MG63 (cell line): ENCODE measurements around the gene PHLDB3. TPM values are rescaled to one million over a fixed set of nuclear protein-coding genes. Genes with fewer than 3 reads are reported as not detected.
A peak's percentile ranks its signal among the peaks of the same experiment; 100 is the strongest.
"Not testable (repeated sequence)": the region's sequence is repeated elsewhere in the genome, so short reads cannot be mapped to it uniquely, and the experiment has no call there.

Source experiments
- DNase-seq: peaks from one replicate; pipeline ENCODE4 v3.0.0-alpha.2; 2020
- H3K27me3 ChIP-seq: fragments of 250-450 bp; sonication (Bioruptor Pico); 2 replicates; pipeline ENCODE4 v1.5.1; 2020; ENCODE audit warnings: mild to moderate bottlenecking, moderate library complexity
- H3K36me3 ChIP-seq: fragments of 250-450 bp; sonication (Bioruptor Pico); 2 replicates; pipeline ENCODE4 v1.5.1; 2020; ENCODE audit warnings: mild to moderate bottlenecking, moderate library complexity
- H3K4me3 ChIP-seq: fragments of 250-450 bp; sonication (Bioruptor Pico); 2 replicates; pipeline ENCODE4 v1.5.1; 2020; ENCODE audit warnings: mild to moderate bottlenecking, moderate library complexity
- H3K9me3 ChIP-seq: fragments of 250-450 bp; sonication (Bioruptor Pico); 2 replicates; pipeline ENCODE4 v1.5.1; 2020; ENCODE audit warnings: mild to moderate bottlenecking, moderate library complexity
- total RNA-seq: library from RNA; depleted of rRNA; stranded (reverse); fragments of >200 nt; shearing (Covaris generic); gene quantifications from 2 replicates; pipeline ENCODE4 v1.2.3, GENCODE V29; 2014; ENCODE audit warnings: low replicate concordance; rRNA removed

PHLDB3 gene
- total RNA-seq: 3.5 and 10.5 TPM in 2 replicates

DNA sequence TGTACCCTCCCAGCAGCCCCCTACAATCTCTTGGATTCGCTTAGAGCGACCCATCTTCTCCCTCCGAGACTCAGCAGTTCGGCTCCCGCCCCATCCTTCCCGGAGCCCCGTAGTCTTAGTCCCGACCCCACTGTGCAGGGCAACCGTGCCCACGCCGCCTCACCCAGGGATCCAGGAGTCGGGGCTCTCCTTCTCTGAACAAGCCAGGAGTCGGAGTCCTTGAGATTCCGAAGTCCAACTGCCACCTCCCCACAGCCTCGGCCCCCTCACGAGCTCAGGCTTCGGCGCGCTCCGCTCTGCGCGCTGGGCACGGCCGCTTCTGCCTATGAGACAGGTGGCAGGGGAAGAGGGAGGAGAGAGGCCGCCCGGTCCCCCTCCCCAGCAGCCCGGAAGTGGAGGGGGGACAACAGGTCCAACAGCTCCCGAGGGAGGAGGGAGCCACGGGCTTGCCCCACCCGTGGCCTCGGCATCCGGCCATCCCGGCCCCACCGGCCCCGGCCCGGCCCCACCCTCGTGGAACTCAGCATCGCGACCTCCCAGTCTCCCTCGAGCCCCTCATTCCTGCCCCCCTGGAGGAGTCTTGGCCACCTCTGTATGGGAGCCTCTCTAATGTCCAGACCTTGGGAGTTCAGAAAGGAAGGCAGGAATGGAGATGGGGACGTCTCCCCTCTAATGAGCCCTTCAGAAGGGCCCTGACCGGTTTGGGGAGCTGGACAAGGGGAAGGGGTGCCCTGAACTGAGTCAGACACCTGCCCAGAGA, at the start of gene PHLDB3:
PHLDB3 (minus strand) TSS at position 321 of the 760 bp plus-strand sequence. CDS start 628 bp downstream, outside the sequence.
- Histone ChIP-seq H3K36me3 (peaks cover 15% of the 10 kb centered on the region), H3K27me3 (no peaks in the 10 kb centered on the region), H3K9me3 (no peaks in the 10 kb centered on the region), H3K4me3 (peak within 1 kb of the TSS; percentile 83)
- peak; percentile 26 for DNase-seq

DNA sequence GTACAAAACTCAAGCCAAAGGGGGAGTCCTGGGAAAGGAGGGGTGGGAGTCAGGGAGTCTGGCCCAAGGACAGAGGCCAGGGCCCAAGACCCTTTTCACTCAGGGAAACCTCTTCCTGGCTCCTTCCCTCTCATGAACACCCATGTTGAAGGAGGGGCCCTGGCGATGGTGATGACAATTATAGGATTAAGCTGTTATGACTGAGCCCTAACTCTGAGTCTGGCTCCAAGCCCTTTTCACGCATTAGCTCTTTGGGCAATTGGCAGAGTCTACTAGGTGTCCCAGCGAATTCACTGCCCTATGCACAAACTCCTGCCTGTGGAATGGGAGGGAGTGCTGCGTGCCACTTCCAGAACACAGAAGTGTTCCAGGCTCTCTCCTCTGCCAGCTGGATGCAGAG, 49.1 kb upstream of the PHLDB3 start:
- Histone ChIP-seq H3K36me3 (peaks cover 71% of the 10 kb centered on the region), H3K9me3 (no peaks in the 10 kb centered on the region), H3K4me3 (no peak overlapping the region), H3K27me3 (no peaks in the 10 kb centered on the region)
- DNase-seq: no peak

DNA sequence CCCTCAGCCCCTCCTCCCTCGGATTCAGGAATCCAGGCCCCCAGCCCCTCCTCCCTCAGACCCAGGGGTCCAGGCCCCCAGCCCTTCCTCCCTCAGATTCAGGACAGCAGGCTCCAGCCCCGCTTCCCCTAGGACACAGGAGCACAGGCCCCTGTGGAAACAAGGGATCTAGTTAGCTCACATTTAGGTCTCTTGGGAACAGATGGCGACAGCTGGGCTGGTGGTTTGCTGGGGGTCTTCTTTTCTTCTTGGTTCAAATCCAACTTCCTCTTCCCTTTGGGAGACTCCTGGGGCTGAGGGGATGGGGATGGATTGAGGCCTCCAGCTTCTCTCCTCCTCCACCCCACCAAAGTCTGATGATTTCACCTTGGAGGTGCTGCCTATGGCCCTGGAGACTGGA, 48.1 kb upstream of the PHLDB3 start:
- Histone ChIP-seq H3K4me3 (no peak overlapping the region), H3K9me3 (no peaks in the 10 kb centered on the region), H3K27me3 (no peaks in the 10 kb centered on the region), H3K36me3 (peaks cover 64% of the 10 kb centered on the region)
- no peak for DNase-seq

DNA sequence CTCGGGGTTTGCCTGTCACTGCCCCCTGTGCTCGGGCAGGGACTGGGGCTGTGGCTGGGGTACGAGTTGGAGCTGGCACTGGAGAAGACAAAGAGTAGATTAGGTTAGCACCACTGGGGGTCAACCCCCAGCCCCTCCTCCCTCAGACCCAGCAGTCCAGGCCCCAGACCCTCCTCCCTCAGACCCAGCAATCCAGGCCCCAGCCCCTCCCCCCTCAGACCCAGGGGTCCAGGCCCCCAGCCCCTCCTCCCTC, 47.6 kb upstream of the PHLDB3 start:
- H3K9me3 ChIP-seq: no peaks in the 10 kb centered on the region
- no peak overlapping the region for H3K4me3 ChIP-seq
- H3K27me3 ChIP-seq: no peaks in the 10 kb centered on the region
- DNase-seq: no peak
- peaks cover 62% of the 10 kb centered on the region for H3K36me3 ChIP-seq

DNA sequence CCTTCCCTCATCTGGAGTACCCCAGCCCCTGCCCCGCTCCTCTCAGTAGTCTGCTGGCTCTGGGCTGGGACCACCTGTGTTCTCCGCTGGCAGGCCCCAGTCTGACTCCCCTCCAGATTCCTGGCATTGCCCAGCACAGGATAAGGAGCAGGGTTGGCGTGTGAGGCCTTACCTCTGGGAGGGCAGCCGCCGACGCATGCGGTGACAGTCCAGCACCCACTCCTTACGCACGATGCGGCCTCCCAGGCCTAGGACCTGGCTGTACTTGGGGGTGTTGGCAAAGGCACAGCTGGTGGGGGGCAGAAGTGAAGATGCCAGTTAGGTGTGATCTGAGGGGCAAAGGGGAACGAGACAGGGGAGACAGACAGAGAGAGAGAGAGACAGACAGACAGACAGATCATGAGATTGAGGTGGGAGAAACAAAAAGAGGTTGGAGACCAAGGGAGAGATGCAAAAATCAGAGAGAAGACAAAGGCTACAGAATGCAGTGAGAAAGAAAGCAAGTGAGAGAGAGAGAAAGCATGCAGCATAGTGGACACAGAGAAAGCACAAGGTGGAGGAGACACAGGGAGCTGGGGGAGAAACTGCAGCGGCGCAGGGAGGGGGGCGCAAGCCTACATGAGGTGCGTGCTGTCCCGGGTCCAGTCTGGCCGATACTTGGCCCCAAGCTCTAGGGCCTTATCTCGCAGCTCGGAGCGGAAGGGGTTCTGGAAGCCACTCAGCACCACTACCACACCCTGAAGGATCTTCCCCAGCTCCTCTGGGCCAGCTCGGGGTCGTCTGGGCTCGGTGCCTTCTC, 47.1 kb upstream of the PHLDB3 start:
- Histone ChIP-seq H3K27me3 (no peaks in the 10 kb centered on the region), H3K9me3 (no peaks in the 10 kb centered on the region), H3K4me3 (no peak overlapping the region), H3K36me3 (peaks cover 58% of the 10 kb centered on the region)
- no peak for DNase-seq

DNA sequence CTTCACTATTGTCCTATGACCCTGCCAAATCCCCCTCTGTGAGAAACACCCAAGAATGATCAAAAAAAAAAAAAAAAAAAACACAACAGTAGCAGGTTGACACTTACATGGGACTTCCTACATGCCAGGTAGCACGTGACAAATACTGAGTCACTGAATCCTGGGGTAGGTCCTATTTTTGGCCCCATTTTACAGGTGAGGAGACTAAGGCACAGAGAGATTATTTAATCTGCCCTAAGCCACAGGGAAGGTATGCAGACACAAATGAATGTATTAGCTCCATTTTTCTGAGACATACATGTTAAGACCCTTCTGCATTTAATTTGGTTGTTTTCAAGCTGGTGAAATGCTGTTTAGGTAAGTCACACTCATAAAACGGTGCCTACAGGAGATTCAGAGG, 44.2 kb upstream of the PHLDB3 start:
- Histone ChIP-seq H3K27me3 (no peaks in the 10 kb centered on the region), H3K9me3 (no peaks in the 10 kb centered on the region), H3K4me3 (no peak overlapping the region), H3K36me3 (peaks cover 47% of the 10 kb centered on the region)
- DNase-seq: no peak

DNA sequence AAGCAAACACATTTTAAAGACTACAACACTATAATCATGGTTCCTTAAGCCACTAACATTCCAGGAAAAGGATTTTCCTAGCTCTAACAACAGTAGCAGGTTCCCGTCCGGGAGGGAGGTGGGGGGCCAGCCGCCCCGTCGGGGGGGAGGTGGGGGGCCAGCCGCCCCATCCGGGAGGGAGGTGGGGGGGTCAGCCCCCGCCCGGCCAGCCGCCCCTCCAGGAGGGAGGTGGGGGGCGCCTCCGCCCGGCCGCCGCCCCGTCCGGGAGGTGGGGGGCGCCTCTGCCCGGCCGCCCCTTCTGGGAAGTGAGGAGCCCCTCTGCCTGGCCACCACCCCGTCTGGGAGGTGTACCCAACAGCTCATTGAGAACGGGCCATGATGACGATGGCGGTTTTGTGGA, 43.4 kb upstream of the PHLDB3 start:
- not testable (repeated sequence) for H3K27me3 ChIP-seq, DNase-seq, H3K9me3 ChIP-seq, H3K4me3 ChIP-seq
- H3K36me3 ChIP-seq: peaks cover 47% of the 10 kb centered on the region

DNA sequence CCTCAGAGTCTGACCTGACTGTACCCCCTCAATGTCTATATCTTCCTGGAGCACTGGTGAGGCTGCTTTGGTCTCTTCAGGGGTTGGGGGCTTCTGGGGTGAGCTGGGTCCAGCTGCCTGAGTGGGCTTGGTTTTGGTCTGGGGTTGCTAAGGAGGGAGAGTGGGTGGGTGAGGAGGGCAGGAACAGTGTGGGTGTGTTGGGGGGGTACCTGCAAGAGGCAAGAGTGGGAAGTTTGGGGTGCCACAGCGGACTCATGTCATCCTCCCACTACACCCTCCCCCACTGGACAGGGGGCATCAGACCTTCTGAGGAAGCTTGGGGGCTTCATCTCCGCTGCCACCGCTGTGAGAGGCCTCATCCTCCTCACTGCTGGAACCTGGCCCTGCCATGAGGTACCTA, 42.0 kb upstream of the PHLDB3 start:
- no peak overlapping the region for H3K4me3 ChIP-seq
- no peak for DNase-seq
- peaks cover 49% of the 10 kb centered on the region for H3K36me3 ChIP-seq
- no peaks in the 10 kb centered on the region for H3K27me3 ChIP-seq
- H3K9me3 ChIP-seq: no peaks in the 10 kb centered on the region

DNA sequence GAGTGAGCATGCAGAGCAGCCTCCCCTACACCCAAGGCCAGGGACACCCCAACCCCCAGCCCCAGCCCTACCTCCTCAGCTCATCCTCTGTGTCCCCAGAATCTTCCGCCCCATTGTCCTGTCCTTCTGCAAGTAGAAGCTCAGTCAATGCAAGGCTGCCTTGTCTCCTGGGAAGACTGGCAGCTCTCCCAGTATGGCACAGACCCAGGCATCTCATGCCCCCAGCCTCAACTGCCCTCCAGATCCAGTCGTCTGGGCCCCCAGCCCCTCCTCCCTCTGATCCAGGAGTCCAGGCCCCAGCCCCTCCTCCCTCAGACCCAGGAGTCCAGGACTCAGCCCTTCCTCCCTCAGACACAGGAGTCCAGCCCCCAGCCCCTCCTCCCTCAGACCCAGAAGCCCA, 41.4 kb upstream of the PHLDB3 start:
- peaks cover 51% of the 10 kb centered on the region for H3K36me3 ChIP-seq
- no peak overlapping the region for H3K4me3 ChIP-seq
- H3K9me3 ChIP-seq: no peaks in the 10 kb centered on the region
- no peak for DNase-seq
- H3K27me3 ChIP-seq: no peaks in the 10 kb centered on the region

DNA sequence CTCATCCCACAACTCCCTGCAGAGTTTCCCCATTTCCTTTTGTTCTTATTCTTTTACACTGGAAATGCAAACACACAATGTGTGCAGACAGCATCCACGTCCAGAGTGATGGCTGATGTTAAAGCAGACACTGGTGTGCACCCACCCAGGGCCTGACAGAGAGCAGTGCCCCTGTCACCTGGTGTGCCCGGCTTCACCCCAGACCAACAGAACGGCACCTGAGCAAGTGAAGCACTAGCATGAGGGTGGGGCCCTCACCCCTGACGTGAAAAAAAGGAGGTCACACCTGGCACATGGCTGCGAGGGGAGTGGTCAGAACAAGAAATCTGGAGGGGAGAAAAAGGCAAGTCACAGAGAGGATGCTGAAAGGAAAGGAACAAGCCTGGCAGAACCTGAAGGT, 40.7 kb upstream of the PHLDB3 start:
- H3K36me3 ChIP-seq: peaks cover 55% of the 10 kb centered on the region
- H3K27me3 ChIP-seq: no peaks in the 10 kb centered on the region
- DNase-seq: no peak
- no peak overlapping the region for H3K4me3 ChIP-seq
- H3K9me3 ChIP-seq: no peaks in the 10 kb centered on the region

DNA sequence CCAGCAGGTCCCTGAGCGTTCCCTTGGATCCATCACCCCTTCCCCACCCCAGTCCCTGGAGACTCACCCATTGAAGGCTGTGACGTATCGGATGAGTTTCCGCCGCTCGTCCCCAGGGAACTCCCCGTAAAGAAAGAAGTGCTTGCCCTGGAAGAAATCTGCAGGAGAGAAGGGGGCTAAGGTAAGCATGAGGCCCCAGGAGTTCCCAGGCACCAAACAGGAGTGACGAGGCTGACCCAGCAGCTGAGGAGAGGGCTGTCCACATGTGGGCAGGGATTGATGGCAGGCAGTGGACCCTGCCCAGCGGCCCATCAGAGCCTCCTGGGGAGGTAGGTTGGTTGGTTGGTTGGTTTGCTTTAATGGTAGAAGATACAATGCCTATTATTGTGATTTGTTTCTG, 39.5 kb upstream of the PHLDB3 start:
- H3K36me3 ChIP-seq: peaks cover 55% of the 10 kb centered on the region
- no peak for DNase-seq
- no peak overlapping the region for H3K4me3 ChIP-seq
- no peaks in the 10 kb centered on the region for H3K9me3 ChIP-seq
- H3K27me3 ChIP-seq: no peaks in the 10 kb centered on the region

DNA sequence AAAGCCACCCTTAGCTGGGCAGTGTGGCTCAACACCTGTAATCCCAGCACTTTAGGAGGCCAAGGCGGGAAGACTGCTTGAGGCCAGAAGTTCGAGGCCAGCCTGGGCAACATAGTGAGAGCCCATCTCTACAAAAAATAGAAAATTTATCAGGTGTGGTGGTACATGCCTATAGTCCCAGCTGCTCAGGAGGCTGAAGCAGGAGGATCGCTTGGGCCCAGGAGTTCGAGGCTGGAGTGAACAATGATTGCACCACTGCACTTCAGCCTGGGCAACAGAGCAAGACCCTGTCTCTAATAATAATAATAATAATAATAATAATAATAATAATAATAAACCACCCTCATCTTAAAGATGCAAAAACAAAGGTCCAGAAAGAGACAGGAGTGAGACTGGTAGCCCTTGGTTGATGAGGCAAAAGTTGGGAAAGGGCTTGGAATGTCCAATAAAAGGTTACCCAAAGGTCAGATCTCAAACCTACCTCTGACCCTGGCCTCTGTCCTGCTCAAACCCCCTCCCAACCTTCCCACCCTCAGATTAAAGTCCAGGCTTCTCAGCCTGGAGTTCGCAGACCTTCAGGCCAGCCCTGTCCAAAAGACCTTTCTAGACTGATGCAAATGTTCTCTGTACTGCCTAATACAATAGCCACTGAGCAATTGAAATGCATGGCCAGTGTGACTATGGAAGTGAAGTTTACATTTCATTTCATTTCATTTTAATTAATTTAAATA, 37.5 kb upstream of the PHLDB3 start:
- H3K9me3 ChIP-seq: no peaks in the 10 kb centered on the region
- no peaks in the 10 kb centered on the region for H3K27me3 ChIP-seq
- no peak overlapping the region for H3K4me3 ChIP-seq
- H3K36me3 ChIP-seq: peaks cover 70% of the 10 kb centered on the region
- DNase-seq: no peak

DNA sequence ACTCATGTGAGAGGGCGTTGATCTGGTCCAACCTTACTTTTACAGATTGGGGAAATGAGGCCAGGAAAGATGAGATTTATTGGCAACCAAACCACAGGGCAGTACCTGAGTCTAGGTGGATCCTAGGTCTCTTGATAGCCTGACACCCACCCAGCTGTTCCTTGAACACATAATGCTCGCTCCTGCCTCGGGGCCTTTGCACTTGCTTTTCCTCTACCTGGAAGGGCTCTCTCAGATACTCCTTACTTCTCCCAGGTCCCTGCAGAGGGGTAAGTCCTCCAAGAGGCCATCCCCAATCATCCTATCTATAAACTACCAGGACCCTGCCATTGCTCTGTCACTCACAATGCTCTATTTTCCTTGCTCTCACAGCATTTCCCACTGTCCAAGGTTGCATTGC, 35.8 kb upstream of the PHLDB3 start:
- Histone ChIP-seq H3K36me3 (peaks cover 67% of the 10 kb centered on the region), H3K4me3 (no peak overlapping the region), H3K9me3 (no peaks in the 10 kb centered on the region), H3K27me3 (no peaks in the 10 kb centered on the region)
- DNase-seq: no peak

DNA sequence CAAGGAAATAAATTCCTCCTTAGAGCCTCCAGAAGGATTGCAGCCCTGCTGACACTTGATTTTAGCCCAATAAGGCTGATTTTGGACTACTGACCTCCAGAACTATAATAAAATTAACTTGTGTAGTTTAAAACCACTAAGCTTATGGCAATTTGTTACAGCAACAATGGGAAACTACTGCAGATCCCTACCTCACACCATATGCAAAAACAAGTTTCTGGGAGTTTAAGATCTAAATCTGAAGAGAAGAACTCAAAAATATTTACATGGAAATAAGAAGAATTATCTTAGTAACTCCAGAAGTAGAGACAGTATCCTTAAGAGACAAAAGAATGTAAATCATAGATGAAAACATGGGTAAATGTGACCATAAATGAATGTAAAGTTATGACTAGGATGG, 34.4 kb upstream of the PHLDB3 start:
- Histone ChIP-seq H3K27me3 (no peaks in the 10 kb centered on the region), H3K4me3 (no peak overlapping the region), H3K9me3 (no peaks in the 10 kb centered on the region), H3K36me3 (peaks cover 59% of the 10 kb centered on the region)
- no peak for DNase-seq

DNA sequence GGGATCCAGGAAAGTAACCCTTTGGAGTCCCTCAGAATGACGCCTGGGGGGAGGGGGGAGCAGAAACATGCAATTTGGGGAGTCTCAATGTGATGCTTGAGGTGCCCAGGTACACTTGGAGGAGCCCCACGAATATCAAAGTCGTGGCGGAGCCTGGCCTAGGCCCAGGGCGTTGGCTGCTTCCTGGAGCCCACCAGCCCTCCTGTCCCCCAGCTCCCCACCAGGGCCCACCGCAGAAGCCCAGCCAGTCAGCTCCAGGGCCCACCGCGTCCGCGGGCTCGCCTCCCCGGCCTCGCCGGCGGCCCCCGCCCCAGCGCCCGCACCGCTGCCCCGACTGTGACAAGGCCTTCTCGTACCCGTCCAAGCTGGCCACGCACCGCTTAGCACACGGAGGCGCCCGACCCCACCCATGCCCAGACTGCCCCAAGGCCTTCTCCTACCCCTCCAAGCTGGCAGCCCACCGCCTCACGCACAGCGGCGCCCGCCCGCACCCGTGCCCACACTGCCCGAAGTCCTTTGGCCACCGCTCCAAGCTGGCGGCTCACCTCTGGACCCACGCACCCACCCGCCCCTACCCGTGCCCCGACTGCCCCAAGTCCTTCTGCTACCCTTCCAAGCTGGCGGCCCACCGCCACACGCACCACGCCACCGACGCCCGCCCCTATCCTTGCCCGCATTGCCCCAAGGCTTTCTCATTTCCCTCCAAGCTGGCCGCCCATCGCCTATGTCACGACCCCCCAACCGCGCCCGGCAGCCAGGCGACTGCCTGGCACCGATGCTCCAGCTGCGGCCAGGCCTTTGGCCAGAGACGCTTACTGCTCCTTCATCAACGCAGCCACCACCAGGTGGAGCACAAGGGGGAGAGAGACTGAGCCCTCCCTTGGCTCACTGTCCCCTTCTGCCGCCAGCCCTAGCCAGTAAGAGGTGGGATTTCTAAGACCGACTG, 30.5 kb upstream of the PHLDB3 start:
- Histone ChIP-seq H3K4me3 (no peak overlapping the region), H3K36me3 (peaks cover 26% of the 10 kb centered on the region), H3K9me3 (no peaks in the 10 kb centered on the region), H3K27me3 (no peaks in the 10 kb centered on the region)
- peak; percentile 40 for DNase-seq

DNA sequence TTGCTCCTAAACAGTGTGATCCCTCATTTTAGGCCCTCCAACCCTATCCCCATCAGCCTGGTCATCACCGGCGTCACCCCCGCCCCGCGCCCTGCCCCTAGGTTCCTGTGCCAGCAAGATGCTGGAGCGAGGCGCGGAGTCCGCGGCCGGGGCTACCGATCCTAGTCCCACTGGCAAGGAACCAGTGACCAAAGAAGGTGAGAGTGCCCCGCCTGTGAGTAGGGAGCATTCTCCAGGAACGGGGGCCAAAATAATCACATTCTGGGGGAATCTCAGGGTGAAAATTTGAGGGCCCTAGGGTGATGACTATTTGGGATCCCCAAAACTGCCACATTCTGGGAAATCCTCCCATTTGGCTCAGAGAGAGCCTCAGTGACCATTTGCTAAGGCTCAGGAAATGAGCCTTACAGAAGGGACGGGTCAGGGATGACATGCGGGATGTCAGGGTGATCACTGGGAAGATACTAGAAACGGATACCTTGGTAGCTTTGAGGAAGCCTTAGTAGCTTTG, 29.8 kb upstream of the PHLDB3 start:
- Histone ChIP-seq H3K4me3 (no peak overlapping the region), H3K27me3 (no peaks in the 10 kb centered on the region), H3K36me3 (peaks cover 21% of the 10 kb centered on the region), H3K9me3 (no peaks in the 10 kb centered on the region)
- no peak for DNase-seq
